Right renal cortex interstitium (tissue), 3 donors: ENCODE results near the gene TMC3. TPM values are rescaled to one million over a fixed set of nuclear protein-coding genes. Genes with fewer than 3 reads are reported as not detected.
A peak's percentile ranks its signal among the peaks of the same experiment; 100 is the strongest.
"Not testable (repeated sequence)": the region's sequence is repeated elsewhere in the genome, so short reads cannot be mapped to it uniquely, and the experiment has no call there.

Experiments
- DNase-seq, 3 donors: peaks; one replicate each; pipeline ENCODE4 v3.0.0-alpha.2; 2013; ENCODE audit warnings: low read depth in 3 of 3, low spot score in 2 of 3
- polyA plus RNA-seq, 3 donors: library from polyadenylated mRNA; unstranded; fragments of 120-200 nt; gene quantifications; one replicate each; pipeline ENCODE4 v1.2.1, GENCODE V29; 2013; ENCODE audit not compliant: insufficient read length in 3 of 3

Gene TMC3
- polyA plus RNA-seq, 3 donors = 0.10 to 0.21 (median 0.12) TPM

DNA sequence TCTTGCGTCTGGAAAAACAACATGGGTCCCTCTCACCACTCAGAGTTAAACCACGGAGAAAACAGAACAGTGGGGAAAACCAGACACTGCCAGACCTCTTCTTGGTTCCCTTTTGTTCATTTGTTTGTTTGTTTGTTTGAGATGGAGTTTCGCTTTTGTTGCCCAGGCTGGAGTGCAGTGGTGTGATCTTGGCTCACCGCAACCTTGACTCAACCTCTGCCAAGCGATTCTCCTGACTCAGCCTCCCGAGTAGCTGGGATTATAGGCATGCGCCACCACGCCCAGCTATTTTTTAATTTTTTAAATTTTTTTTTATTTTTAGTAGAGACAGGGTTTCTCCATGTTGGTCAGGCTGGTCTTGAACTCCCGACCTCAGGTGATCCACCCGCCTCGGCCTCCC is 25.3 kb downstream of the TMC3 start:
- DNase-seq = not testable (repeated sequence)

- no peak for DNase-seq
Observed at GRCh38 chr15:81347910-81348309, 26.1 kb downstream of the TMC3 start.

GRCh38 chr15:81346611-81347010 is 27.4 kb downstream of the TMC3 start:
- no peak for DNase-seq

GRCh38 chr15:81343371-81343770 is 30.6 kb downstream of the TMC3 start:
- no peak for DNase-seq

GRCh38 chr15:81341351-81341750 is 32.7 kb downstream of the TMC3 start:
- no peak for DNase-seq

DNA sequence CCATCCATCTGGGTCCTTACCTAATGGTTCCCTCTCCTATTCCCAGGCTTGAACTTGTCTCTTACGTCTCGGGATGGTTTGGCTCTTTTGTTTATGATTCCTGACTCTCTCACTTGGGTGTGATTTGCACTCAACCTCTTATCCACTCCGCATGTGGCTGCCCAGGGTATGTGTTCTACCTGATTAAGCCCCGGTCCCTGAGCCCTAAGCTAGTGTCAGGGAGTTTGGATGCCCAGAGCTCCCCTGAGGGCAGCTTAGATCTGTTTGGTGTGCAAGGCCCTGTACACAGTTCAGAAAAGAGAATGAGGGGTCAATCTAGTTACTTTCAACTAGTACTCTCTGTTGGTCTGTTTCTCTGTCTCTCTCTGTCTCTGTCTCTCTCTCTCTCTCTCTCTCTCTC is 34.2 kb downstream of the TMC3 start:
- DNase-seq = no peak

- DNase-seq = no peak
Observed at GRCh38 chr15:81339321-81339720, 34.7 kb downstream of the TMC3 start.

GRCh38 chr15:81338170-81339007 is 35.6 kb downstream of the TMC3 start:
- DNase-seq = peak in 2 of 3 donors; percentile 18 to 27

DNA sequence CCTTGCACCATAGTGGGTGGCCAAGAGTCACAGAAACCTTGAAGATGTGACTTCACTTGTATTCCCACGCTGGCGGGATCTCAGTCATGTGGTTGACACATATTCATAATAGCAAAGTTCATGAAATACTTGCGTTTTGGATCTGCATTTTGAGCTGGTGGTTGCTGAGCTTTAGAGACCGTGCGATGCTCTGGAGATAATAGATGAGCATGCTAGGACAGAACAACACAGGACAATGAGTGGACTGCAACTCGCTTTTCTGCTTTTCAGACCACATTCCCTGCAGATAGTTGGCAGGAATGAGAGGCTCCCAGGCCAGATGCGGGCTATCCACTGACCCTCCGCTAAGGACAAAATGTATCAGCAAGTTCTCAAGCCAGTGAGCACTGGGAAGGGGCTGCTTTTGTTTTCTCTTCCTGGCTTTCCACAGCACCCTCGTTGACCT is 36.3 kb downstream of the TMC3 start:
- no peak for DNase-seq

- no peak for DNase-seq
Observed at GRCh38 chr15:81337241-81337640, 36.8 kb downstream of the TMC3 start.

- no peak for DNase-seq
Observed at GRCh38 chr15:81336568-81336967, 37.4 kb downstream of the TMC3 start.

DNA sequence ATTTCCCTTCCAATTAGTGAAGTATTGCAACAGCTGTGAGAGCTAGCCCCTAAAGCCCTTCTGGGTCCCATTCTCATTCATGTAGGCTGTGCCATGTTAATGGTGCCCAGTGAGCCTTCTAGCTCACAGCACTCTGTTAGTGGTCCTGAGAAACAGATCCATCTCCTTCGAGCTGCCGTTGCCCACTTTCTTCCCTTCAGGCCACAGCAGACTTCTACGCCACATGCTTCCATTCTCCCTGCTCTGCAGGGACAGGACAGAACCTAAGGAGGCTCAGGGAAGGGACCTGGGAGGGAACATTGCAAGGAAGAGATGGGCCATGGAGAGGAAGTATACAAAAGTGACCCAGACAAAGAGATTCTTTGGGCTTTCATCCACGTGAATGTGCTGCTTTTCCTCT is 38.4 kb downstream of the TMC3 start:
- DNase-seq = no peak

DNA sequence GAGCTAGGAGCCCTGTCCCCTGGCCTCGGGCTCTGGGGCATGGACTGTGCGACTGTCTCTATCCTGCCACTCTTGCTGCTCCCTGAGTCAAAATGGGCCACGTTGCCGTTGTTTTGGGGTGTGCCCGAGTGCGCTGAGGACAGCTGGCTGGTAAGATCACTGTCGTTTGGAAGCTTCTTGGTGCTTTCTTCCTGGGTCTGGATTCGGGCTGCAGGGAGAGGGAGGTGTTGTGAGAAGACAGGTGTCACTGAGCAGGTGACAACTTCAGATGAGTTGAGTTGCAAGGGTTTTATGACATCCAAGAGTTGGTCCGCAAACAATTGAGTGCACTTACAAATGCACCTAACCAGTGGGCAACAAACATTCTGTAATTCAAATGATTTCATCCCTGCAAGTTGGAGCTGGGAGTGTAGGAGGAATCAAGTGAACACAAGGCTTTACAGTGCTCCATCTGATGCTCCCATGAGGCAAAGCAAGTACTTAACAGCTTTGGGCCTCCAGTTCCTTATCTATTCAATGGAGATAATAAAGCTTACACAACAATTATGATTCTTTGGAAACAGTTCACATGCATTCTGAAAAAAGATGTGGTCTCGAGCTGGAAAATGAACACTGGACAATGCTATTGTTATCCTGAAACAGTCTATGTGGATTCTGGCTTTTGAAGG is 39.1 kb downstream of the TMC3 start:
- no peak for DNase-seq

GRCh38 chr15:81333363-81333762 is 40.6 kb downstream of the TMC3 start:
- DNase-seq = no peak

DNA sequence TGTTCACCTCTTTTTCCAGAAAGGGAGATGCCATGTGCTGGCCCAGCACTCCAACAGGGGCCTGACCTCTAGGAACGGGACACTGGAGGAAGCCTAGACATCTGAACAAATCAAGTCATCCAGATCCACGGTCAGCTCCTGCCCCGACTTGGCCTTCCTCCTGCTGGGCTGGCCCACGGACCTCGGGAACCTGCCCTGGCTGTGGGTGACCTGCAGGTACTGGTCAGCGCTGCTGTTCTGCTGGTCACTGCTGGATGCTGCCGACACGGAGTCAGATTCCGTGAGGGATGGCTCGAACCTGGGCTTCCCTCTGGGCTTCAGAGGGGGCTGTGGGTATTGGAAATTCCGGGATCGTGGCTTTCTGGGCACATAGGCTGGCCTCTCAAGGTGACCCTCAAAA is 41.7 kb downstream of the TMC3 start:
- no peak for DNase-seq

GRCh38 chr15:81331600-81331999 is 42.4 kb downstream of the TMC3 start:
- no peak for DNase-seq

DNA sequence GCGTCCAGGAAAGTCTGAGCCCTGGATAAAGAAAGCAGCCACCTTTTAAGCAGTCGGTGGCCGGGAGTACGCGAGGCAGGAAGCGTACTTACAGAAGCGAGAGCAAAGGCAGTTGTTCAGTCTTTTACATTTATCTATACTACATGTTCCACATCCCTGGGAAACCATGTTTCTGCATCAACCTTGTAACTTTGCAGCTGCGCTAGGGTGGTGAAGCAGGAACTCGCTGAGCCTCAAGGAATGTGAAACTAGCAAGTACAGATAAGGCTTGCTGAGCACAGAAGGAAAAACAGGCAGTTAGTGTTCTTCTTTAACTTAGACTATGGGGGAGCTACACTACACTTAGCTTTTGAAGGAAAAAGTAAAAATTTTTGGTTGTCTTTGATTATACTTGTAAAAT is 42.9 kb downstream of the TMC3 start:
- DNase-seq = not testable (repeated sequence)

- DNase-seq = no peak
Observed at GRCh38 chr15:81330366-81331090, 43.5 kb downstream of the TMC3 start.

GRCh38 chr15:81329446-81329845 is 44.6 kb downstream of the TMC3 start:
- DNase-seq = no peak

DNA sequence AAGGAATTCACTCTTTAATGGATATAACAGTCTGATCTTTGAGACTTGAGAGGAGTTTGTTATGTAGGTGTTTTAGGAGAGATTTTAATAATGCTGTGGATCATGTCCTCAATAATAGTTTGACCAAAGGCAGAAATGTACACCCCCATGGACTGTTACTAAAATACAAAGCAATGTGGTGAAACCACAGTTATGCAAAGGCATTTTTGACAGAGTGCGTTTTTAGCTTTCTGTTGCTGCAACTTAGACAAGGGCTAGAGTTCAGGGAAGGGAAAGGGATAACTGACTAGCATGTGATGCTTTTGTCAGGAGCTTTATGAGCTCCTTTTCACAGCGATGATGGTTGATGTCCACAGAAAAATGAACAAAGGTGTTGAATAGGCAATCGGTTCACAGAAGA is 46.5 kb downstream of the TMC3 start:
- DNase-seq = no peak

- no peak for DNase-seq
Observed at GRCh38 chr15:81326466-81327212, 47.4 kb downstream of the TMC3 start.
